ENCODE data around the gene ERLIN1.
A peak's percentile ranks its signal among the peaks of the same experiment; 100 is the strongest.

The ERLIN1 gene

DNA sequence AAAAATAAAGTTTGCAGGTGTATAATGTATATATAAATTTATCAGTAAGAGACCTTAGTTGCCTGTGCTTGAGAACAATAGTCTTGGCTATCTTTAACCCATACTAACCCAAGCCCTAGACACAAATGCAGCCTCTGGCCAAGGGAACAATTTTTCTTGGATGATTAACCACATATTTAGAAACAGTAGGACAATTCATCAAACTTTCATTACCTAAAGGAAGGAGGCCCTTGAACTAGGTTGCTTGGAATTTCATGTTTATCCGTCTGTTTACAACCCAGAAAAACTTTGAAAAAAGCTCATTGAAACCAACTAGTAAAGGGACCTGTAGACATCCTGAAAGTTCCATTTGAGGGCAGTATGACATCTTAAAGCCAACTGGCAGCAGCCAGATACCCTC, 8.9 kb upstream of the ERLIN1 start:
- Histone ChIP-seq H3K27me3 (ENCODE audit: control insufficient read depth in 1 of 2, insufficient read depth in 2 of 2, low read length in 2 of 2) (no peaks in the 10 kb centered on the region), H3K36me3 (ENCODE audit: control insufficient read depth in 1 of 2, insufficient read depth in 2 of 2, low read length in 2 of 2) (peaks cover 34 to 66% of the 10 kb centered on the region in 2 donors), H3K4me3 (ENCODE audit: low read depth in 1 of 2, low read length in 2 of 2) (no peak overlapping the region), H3K4me1 (ENCODE audit: control insufficient read depth in 1 of 2, insufficient read depth in 2 of 2, low read length in 2 of 2) (no peaks in the 10 kb centered on the region), H3K9me3 (ENCODE audit: control insufficient read depth in 1 of 2, low read length in 2 of 2) (no peaks in the 10 kb centered on the region), H3K9ac (ENCODE audit: low read depth in 1 of 2, low read length in 2 of 2) (no peak overlapping the region), H3K27ac (ENCODE audit: low read depth, low read length) (no peak overlapping the region)

DNA sequence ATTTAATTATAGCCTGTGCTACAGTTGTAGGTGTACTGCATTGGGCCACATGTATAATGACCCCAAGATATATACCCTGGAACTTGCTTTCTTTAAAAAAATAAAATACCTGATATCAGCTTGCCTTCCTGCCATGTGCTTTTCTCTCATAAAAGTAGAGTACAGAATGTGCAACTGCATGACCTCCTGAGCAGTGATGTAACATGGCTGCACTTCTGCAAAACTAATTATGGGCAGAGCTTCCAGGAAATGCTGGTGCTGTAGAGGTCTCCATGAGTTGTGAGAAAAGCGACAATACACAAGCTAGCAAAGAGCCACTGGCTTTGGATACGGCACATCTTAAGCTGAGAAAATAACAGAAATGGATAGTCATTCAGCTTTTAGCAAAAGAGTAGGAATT, 6.5 kb upstream of the ERLIN1 start:
- Histone ChIP-seq H3K36me3 (ENCODE audit: control insufficient read depth in 1 of 2, insufficient read depth in 2 of 2, low read length in 2 of 2) (peaks cover 34 to 58% of the 10 kb centered on the region in 2 donors), H3K4me3 (ENCODE audit: low read depth in 1 of 2, low read length in 2 of 2) (no peak overlapping the region), H3K9me3 (ENCODE audit: control insufficient read depth in 1 of 2, low read length in 2 of 2) (no peaks in the 10 kb centered on the region), H3K9ac (ENCODE audit: low read depth in 1 of 2, low read length in 2 of 2) (no peak overlapping the region), H3K27me3 (ENCODE audit: control insufficient read depth in 1 of 2, insufficient read depth in 2 of 2, low read length in 2 of 2) (no peaks in the 10 kb centered on the region), H3K27ac (ENCODE audit: low read depth, low read length) (no peak overlapping the region), H3K4me1 (ENCODE audit: control insufficient read depth in 1 of 2, insufficient read depth in 2 of 2, low read length in 2 of 2) (peaks cover 5 to 7% of the 10 kb centered on the region in 2 donors)

DNA sequence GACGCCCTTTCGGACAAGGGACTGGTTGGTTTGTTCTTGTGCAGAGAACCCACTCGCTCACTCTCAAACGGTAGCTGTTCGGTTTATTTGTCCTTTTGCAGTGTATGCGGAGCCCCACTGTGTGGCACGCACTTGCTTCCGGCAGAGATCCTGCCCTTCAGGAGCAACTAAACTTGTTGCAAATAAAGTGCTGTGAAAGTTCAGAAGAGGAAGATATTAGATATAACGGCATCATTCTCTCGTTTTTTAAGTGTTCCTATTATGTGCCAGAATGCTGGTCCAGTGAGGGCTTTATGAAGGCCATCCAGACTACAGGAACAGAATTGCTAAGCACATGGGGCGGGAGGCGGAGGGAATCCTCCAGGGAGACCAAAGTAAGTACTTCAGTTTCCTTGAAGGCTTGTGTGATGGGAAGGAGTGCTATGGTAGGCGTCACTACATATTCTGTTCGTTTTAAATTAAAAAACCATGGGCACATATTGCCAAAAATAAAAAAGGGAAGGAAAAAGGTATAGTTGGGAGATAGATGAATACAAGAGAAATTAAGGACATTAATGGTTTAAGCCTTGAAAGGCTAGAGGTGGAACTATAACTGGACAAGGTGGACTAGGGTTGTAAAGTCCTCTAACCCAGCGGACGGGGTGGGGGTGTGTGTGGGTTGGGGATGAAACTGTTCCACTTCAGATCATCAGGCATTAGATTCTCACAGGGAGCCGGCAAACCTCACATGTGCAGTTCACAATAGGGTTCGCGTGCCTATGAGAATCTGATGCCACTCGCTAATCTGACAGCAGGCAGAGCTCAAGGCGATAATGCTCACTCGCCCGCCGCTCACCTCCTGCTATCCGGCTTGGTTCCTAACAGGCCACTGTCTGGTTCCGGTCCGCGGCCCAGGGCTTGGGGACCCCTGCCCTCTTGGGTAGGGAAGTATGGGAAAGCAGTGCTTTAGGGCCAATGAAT, 704 bp upstream of the ERLIN1 start:
- peak overlapping the region; percentile 28 for H3K27ac ChIP-seq (ENCODE audit: low read depth, low read length)
- peak overlapping the region; percentile 91 to 95 for H3K9ac ChIP-seq (ENCODE audit: low read depth in 1 of 2, low read length in 2 of 2)
- peaks cover 11 to 27% of the 10 kb centered on the region in 2 donors for H3K36me3 ChIP-seq (ENCODE audit: control insufficient read depth in 1 of 2, insufficient read depth in 2 of 2, low read length in 2 of 2)

DNA sequence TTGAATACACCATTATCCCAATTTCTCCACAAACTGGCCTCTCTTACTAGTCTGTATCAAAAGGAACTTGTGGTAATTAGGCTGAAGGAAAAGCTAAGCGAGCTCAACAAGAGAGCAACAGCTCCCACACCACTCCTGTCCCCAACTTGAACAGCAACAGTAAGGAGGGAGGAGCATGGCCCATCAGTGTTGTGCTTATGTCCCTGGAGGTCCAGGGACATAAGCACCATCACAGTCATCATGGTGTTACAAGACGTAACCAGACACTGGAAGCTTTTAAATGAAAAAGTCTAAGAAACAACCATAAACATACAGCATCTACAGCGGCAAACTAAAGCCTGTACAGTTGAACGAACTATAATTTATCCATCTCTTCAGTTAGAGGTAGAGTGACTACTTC, 989 bp downstream of the ERLIN1 start:
- peak overlapping the region; percentile 95 to 96 for H3K9ac ChIP-seq (ENCODE audit: low read depth in 1 of 2, low read length in 2 of 2)
- H3K9me3 ChIP-seq (ENCODE audit: control insufficient read depth in 1 of 2, low read length in 2 of 2): no peaks in the 10 kb centered on the region
- H3K27ac ChIP-seq (ENCODE audit: low read depth, low read length): peak overlapping the region; percentile 78
- peaks cover 0 to 11% of the 10 kb centered on the region in 2 donors for H3K36me3 ChIP-seq (ENCODE audit: control insufficient read depth in 1 of 2, insufficient read depth in 2 of 2, low read length in 2 of 2)
- peaks cover 39 to 52% of the 10 kb centered on the region in 2 donors for H3K4me1 ChIP-seq (ENCODE audit: control insufficient read depth in 1 of 2, insufficient read depth in 2 of 2, low read length in 2 of 2)
- H3K27me3 ChIP-seq (ENCODE audit: control insufficient read depth in 1 of 2, insufficient read depth in 2 of 2, low read length in 2 of 2): no peaks in the 10 kb centered on the region
- H3K4me3 ChIP-seq (ENCODE audit: low read depth in 1 of 2, low read length in 2 of 2): peak overlapping the region; percentile 87 to 98

More for the DNA sequence above, 704 bp upstream of the ERLIN1 start:
- Histone ChIP-seq H3K9me3 (ENCODE audit: control insufficient read depth in 1 of 2, low read length in 2 of 2) (no peaks in the 10 kb centered on the region), H3K4me3 (ENCODE audit: low read depth in 1 of 2, low read length in 2 of 2) (peak overlapping the region; percentile 87 to 98), H3K27me3 (ENCODE audit: control insufficient read depth in 1 of 2, insufficient read depth in 2 of 2, low read length in 2 of 2) (no peaks in the 10 kb centered on the region), H3K4me1 (ENCODE audit: control insufficient read depth in 1 of 2, insufficient read depth in 2 of 2, low read length in 2 of 2) (peaks cover 29 to 41% of the 10 kb centered on the region in 2 donors)

DNA sequence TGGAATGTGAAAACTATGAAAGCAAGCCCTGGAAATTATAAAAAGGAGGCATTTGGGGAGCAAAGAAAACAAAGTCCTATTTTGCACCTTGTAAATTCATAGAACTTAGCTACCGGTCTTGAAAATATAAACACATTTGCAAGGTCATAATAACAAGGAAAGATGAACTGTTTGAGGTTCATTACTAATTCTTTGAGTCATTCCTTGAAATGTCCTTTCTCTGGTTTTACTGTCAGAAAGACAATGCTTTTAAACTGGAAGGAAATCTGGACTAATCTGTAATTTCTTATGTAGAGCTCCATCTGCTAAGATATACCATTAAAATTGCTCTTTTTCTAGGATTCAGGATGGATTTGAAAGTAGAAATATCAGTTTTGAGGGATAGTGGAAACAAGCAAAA, 1.4 kb downstream of the ERLIN1 start:
- Histone ChIP-seq H3K36me3 (ENCODE audit: control insufficient read depth in 1 of 2, insufficient read depth in 2 of 2, low read length in 2 of 2) (peaks cover 0 to 10% of the 10 kb centered on the region in 2 donors), H3K9ac (ENCODE audit: low read depth in 1 of 2, low read length in 2 of 2) (peak overlapping the region; percentile 95 to 96), H3K27me3 (ENCODE audit: control insufficient read depth in 1 of 2, insufficient read depth in 2 of 2, low read length in 2 of 2) (no peaks in the 10 kb centered on the region), H3K4me3 (ENCODE audit: low read depth in 1 of 2, low read length in 2 of 2) (peak overlapping the region; percentile 87 to 98), H3K4me1 (ENCODE audit: control insufficient read depth in 1 of 2, insufficient read depth in 2 of 2, low read length in 2 of 2) (peaks cover 39 to 52% of the 10 kb centered on the region in 2 donors), H3K27ac (ENCODE audit: low read depth, low read length) (no peak overlapping the region), H3K9me3 (ENCODE audit: control insufficient read depth in 1 of 2, low read length in 2 of 2) (no peaks in the 10 kb centered on the region)

DNA sequence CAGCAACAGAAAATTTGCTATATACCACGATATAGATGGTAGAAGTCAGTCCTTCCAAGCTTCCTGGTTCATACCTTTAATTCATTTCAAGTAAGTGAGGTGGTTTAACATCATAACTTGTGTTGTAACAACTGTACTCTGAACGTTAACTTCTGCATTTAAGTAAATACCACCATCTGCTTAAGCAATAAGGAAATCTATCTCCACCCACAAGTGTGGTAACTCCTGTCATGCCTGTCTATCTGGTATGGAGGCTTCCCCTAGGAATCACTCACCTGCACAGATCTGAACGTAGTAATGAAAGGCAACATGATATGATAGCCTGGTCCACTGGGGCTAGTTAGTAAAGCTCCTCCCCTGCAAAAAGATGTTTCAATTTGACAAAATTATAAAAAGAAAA, 2.3 kb downstream of the ERLIN1 start:
- Histone ChIP-seq H3K9me3 (ENCODE audit: control insufficient read depth in 1 of 2, low read length in 2 of 2) (no peaks in the 10 kb centered on the region), H3K36me3 (ENCODE audit: control insufficient read depth in 1 of 2, insufficient read depth in 2 of 2, low read length in 2 of 2) (peaks cover 0 to 13% of the 10 kb centered on the region in 2 donors), H3K27ac (ENCODE audit: low read depth, low read length) (no peak overlapping the region), H3K4me1 (ENCODE audit: control insufficient read depth in 1 of 2, insufficient read depth in 2 of 2, low read length in 2 of 2) (peaks cover 46 to 61% of the 10 kb centered on the region in 2 donors), H3K9ac (ENCODE audit: low read depth in 1 of 2, low read length in 2 of 2) (no peak overlapping the region), H3K4me3 (ENCODE audit: low read depth in 1 of 2, low read length in 2 of 2) (peak overlapping the region; percentile 5 to 98), H3K27me3 (ENCODE audit: control insufficient read depth in 1 of 2, insufficient read depth in 2 of 2, low read length in 2 of 2) (no peaks in the 10 kb centered on the region)

DNA sequence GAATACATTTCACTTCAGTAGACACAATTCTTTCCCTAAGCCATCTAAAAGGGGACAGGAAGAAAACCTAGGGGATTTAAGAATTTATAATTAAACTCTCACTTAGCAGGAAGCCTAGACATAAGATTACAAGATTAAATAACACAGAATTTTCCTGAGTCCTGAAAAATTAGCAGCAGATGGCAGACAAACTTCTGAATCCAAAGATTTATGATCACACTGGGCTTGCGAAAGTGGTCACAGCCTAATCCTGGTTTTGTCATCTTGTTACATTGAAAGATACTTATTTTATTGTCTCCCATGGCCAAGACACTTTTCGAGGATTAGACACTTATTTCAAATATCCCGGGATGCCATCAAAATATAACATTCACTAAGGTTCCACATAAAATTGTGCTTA, 2.9 kb downstream of the ERLIN1 start:
- H3K9me3 ChIP-seq (ENCODE audit: control insufficient read depth in 1 of 2, low read length in 2 of 2): no peaks in the 10 kb centered on the region
- peaks cover 0 to 19% of the 10 kb centered on the region in 2 donors for H3K36me3 ChIP-seq (ENCODE audit: control insufficient read depth in 1 of 2, insufficient read depth in 2 of 2, low read length in 2 of 2)
- no peaks in the 10 kb centered on the region for H3K27me3 ChIP-seq (ENCODE audit: control insufficient read depth in 1 of 2, insufficient read depth in 2 of 2, low read length in 2 of 2)
- H3K9ac ChIP-seq (ENCODE audit: low read depth in 1 of 2, low read length in 2 of 2): no peak overlapping the region
- H3K4me1 ChIP-seq (ENCODE audit: control insufficient read depth in 1 of 2, insufficient read depth in 2 of 2, low read length in 2 of 2): peaks cover 51 to 64% of the 10 kb centered on the region in 2 donors
- peak overlapping the region in 1 of 2 donors; percentile 5 for H3K4me3 ChIP-seq (ENCODE audit: low read depth in 1 of 2, low read length in 2 of 2)
- peak overlapping the region; percentile 11 for H3K27ac ChIP-seq (ENCODE audit: low read depth, low read length)

DNA sequence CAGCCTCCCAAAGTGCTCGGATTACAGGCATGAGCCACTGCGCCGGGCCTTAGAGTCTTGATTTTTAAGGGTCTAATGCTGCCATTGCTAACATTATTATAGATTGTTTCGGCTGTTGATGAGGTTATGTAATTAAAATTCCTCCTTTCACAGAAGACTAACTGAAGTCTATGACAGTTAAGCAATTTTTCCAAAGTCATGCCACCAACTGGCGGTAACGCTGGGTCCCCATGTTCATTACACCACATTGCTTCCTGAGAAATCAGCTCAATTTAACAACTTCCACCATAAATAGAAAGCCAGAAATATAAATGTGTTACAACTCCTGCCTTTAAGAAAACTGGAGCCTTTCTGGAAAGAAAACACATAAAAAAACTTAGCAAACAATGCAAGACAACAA, 3.5 kb downstream of the ERLIN1 start:
- Histone ChIP-seq H3K36me3 (ENCODE audit: control insufficient read depth in 1 of 2, insufficient read depth in 2 of 2, low read length in 2 of 2) (peaks cover 0 to 24% of the 10 kb centered on the region in 2 donors), H3K9me3 (ENCODE audit: control insufficient read depth in 1 of 2, low read length in 2 of 2) (no peaks in the 10 kb centered on the region), H3K27ac (ENCODE audit: low read depth, low read length) (no peak overlapping the region), H3K4me1 (ENCODE audit: control insufficient read depth in 1 of 2, insufficient read depth in 2 of 2, low read length in 2 of 2) (peaks cover 45 to 64% of the 10 kb centered on the region in 2 donors), H3K9ac (ENCODE audit: low read depth in 1 of 2, low read length in 2 of 2) (no peak overlapping the region), H3K4me3 (ENCODE audit: low read depth in 1 of 2, low read length in 2 of 2) (peak overlapping the region in 1 of 2 donors; percentile 5), H3K27me3 (ENCODE audit: control insufficient read depth in 1 of 2, insufficient read depth in 2 of 2, low read length in 2 of 2) (no peaks in the 10 kb centered on the region)

DNA sequence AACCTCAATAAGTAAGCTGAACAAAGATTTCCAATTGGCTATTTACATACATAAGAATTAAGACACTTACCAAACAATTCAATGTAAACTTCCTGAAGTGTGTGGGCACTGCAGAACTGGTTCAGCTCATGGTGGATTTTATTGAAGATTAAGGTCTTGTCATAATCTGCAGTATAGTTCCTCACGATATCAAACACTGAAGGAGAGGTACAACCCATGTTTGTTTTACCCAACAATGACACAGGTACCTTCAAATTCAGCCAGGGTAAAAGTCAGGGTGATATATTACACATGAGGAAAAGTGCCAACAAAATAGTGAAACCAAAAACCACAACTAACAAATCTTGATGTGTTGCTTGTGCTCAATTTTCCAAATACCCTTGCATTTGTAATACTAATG, 10.0 kb downstream of the ERLIN1 start:
- peaks cover 25 to 52% of the 10 kb centered on the region in 2 donors for H3K36me3 ChIP-seq (ENCODE audit: control insufficient read depth in 1 of 2, insufficient read depth in 2 of 2, low read length in 2 of 2)
- peaks cover 37 to 67% of the 10 kb centered on the region in 2 donors for H3K4me1 ChIP-seq (ENCODE audit: control insufficient read depth in 1 of 2, insufficient read depth in 2 of 2, low read length in 2 of 2)
- peak overlapping the region in 1 of 2 donors; percentile 9 for H3K4me3 ChIP-seq (ENCODE audit: low read depth in 1 of 2, low read length in 2 of 2)
- H3K9ac ChIP-seq (ENCODE audit: low read depth in 1 of 2, low read length in 2 of 2): no peak overlapping the region
- no peaks in the 10 kb centered on the region for H3K9me3 ChIP-seq (ENCODE audit: control insufficient read depth in 1 of 2, low read length in 2 of 2)
- no peak overlapping the region for H3K27ac ChIP-seq (ENCODE audit: low read depth, low read length)
- no peaks in the 10 kb centered on the region for H3K27me3 ChIP-seq (ENCODE audit: control insufficient read depth in 1 of 2, insufficient read depth in 2 of 2, low read length in 2 of 2)
